IPS-18a (cell line): Measurements from ENCODE around the gene ATXN7.

Experiments
- H3K27ac ChIP-seq: one replicate; pipeline ENCODE4 v1.5.1; 2013; ENCODE audit warnings: low read length
- H3K27me3 ChIP-seq: one replicate; pipeline ENCODE4 v1.6.1; 2013; ENCODE audit warnings: mild to moderate bottlenecking, low read length; ENCODE audit not compliant: control insufficient read depth, insufficient read depth
- H3K36me3 ChIP-seq: one replicate; pipeline ENCODE4 v1.6.1; 2013; ENCODE audit warnings: low read depth, low read length; ENCODE audit not compliant: control insufficient read depth
- H3K4me1 ChIP-seq: one replicate; pipeline ENCODE4 v1.6.1; 2013; ENCODE audit warnings: low read depth, low read length; ENCODE audit not compliant: control insufficient read depth
- H3K4me3 ChIP-seq: one replicate; pipeline ENCODE4 v1.5.1; 2013; ENCODE audit warnings: low read length
- H3K9ac ChIP-seq: one replicate; pipeline ENCODE4 v1.6.1; 2013; ENCODE audit warnings: mild to moderate bottlenecking, low read length, moderate library complexity
- H3K9me3 ChIP-seq: one replicate; pipeline ENCODE4 v1.6.1; 2013; ENCODE audit warnings: low read depth, low read length; ENCODE audit not compliant: control insufficient read depth

ATXN7 gene

GRCh38 chr3:63972196-63972595 is 108.5 kb downstream of the ATXN7 start:
- no peak overlapping the region for H3K9ac ChIP-seq
- H3K4me1 ChIP-seq = peaks cover 52% of the 10 kb centered on the region
- H3K27ac ChIP-seq = no peak overlapping the region
- no peaks in the 10 kb centered on the region for H3K9me3 ChIP-seq
- no peaks in the 10 kb centered on the region for H3K36me3 ChIP-seq
- no peaks in the 10 kb centered on the region for H3K27me3 ChIP-seq
- H3K4me3 ChIP-seq = no peak overlapping the region

DNA sequence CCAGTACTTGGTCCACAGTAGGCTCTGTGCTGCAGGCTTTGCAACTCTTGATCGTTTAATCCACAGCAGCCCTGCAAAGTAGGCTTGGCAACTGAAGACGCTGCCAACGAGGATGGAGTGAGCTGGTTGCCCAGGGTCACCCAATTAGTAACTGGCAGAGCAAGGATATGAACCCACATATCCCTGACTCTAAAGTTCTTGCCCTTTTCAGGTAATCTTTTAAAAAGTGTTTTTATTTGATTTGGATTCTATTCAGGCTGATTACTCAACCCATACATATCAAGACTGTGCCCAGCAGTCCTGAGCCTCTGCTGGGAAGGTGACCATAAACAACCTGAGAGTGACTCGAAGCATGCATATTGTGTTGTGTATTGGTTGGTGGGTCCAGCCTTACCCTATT is 109.3 kb downstream of the ATXN7 start:
- no peak overlapping the region for H3K27ac ChIP-seq
- H3K4me3 ChIP-seq = no peak overlapping the region
- H3K4me1 ChIP-seq = peaks cover 44% of the 10 kb centered on the region

GRCh38 chr3:63973406-63973805 is 109.7 kb downstream of the ATXN7 start:
- peaks cover 40% of the 10 kb centered on the region for H3K4me1 ChIP-seq
- H3K36me3 ChIP-seq = no peaks in the 10 kb centered on the region
- H3K27me3 ChIP-seq = no peaks in the 10 kb centered on the region
- H3K9me3 ChIP-seq = no peaks in the 10 kb centered on the region
- no peak overlapping the region for H3K4me3 ChIP-seq
- H3K27ac ChIP-seq = no peak overlapping the region
- H3K9ac ChIP-seq = no peak overlapping the region

More for the DNA sequence above, 109.3 kb downstream of the ATXN7 start:
- H3K9me3 ChIP-seq = no peaks in the 10 kb centered on the region
- no peaks in the 10 kb centered on the region for H3K27me3 ChIP-seq
- no peak overlapping the region for H3K9ac ChIP-seq
- H3K36me3 ChIP-seq = no peaks in the 10 kb centered on the region

DNA sequence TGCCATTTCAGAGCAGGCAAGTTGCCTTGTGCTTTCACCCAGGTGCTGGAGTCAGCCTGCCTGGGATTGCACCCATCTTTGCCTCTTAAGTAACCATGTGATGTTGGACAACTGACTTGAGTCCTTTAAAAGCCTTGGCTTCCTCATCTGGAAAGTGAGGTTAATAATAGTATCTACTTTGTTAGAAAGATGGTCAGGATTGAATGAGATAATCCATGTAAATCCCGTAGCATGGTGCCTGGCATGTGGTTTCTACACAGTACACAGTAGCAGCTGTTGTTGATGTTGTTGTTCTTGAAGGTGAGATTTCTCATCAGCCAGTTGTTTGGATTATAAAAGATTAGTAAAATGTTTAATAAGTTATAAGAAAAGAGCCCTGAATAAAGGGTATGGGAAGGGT is 110.8 kb downstream of the ATXN7 start:
- Histone ChIP-seq H3K36me3 (no peaks in the 10 kb centered on the region), H3K9me3 (no peaks in the 10 kb centered on the region), H3K27me3 (no peaks in the 10 kb centered on the region), H3K27ac (no peak overlapping the region), H3K9ac (no peak overlapping the region), H3K4me3 (no peak overlapping the region), H3K4me1 (peaks cover 30% of the 10 kb centered on the region)

GRCh38 chr3:63975723-63976122 is 112.1 kb downstream of the ATXN7 start:
- Histone ChIP-seq H3K27ac (no peak overlapping the region), H3K9ac (no peak overlapping the region), H3K4me1 (peaks cover 17% of the 10 kb centered on the region)

DNA sequence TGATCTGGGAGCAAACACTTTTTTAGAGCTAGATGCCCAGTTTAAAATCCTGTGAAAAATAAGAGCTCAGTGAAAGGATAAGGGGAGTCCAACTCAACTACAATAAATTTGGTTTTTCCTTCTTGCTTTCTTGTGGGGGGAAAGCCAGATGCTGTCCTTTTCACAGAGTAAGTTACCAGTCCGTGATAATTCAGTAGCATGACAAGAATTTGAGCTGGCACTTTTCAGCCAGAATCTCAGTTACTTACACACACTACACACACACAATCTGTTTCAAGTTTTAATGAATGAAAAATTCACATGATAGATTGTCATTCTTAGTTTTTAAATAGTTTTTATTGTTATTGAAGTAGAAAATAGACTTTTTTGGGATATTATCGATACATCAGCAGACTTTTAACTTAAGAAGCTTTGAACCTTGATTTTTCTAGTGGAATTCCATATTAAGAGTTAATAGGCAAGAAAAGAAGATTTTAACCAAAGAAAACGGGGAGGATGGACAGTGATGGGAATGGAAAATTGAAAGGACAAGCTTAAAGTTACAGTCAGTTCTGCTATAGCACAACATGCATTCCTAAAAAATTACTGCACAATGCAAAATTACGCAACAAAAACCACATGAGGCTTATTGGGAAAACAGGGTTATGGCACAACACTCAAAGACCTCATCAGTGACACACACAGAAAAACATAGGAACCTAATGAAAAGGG is 112.6 kb downstream of the ATXN7 start:
- Histone ChIP-seq H3K9me3 (no peaks in the 10 kb centered on the region), H3K27ac (no peak overlapping the region), H3K4me1 (peaks cover 11% of the 10 kb centered on the region), H3K27me3 (no peaks in the 10 kb centered on the region), H3K36me3 (peaks cover 9% of the 10 kb centered on the region), H3K9ac (no peak overlapping the region), H3K4me3 (no peak overlapping the region)

More at GRCh38 chr3:63975723-63976122, 112.1 kb downstream of the ATXN7 start:
- Histone ChIP-seq H3K27me3 (no peaks in the 10 kb centered on the region), H3K36me3 (peaks cover 8% of the 10 kb centered on the region), H3K4me3 (no peak overlapping the region), H3K9me3 (no peaks in the 10 kb centered on the region)

GRCh38 chr3:63976872-63977200 is 113.2 kb downstream of the ATXN7 start:
- H3K9me3 ChIP-seq = no peaks in the 10 kb centered on the region
- H3K27ac ChIP-seq = no peak overlapping the region
- peaks cover 10% of the 10 kb centered on the region for H3K4me1 ChIP-seq
- H3K27me3 ChIP-seq = no peaks in the 10 kb centered on the region
- H3K4me3 ChIP-seq = no peak overlapping the region
- H3K9ac ChIP-seq = no peak overlapping the region
- peaks cover 9% of the 10 kb centered on the region for H3K36me3 ChIP-seq

DNA sequence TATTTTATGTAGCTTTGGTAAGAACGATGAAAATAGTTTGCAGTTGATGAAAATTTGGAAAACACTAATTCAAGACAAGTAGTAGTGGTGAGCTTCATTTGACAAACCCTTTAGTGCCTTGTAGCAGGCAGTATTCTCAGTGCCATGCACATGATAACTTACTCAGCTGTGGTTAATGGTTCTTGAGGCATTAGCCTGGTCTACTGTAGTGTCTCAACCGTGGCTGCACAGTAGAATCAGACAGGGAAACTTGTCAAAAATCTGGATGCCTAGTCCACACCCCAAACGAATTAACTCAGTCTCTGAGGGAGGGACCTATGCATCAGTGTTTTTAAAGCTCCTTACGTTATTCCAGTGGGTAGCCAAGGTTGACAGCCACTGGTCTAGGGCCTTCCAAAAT is 114.2 kb downstream of the ATXN7 start:
- Histone ChIP-seq H3K36me3 (peaks cover 11% of the 10 kb centered on the region), H3K27ac (no peak overlapping the region), H3K9me3 (no peaks in the 10 kb centered on the region), H3K4me1 (peaks cover 2% of the 10 kb centered on the region), H3K4me3 (no peak overlapping the region), H3K27me3 (no peaks in the 10 kb centered on the region), H3K9ac (no peak overlapping the region)

- H3K9me3 ChIP-seq = no peaks in the 10 kb centered on the region
- H3K36me3 ChIP-seq = peaks cover 12% of the 10 kb centered on the region
- H3K9ac ChIP-seq = no peak overlapping the region
- no peak overlapping the region for H3K4me3 ChIP-seq
- no peaks in the 10 kb centered on the region for H3K27me3 ChIP-seq
- no peak overlapping the region for H3K27ac ChIP-seq
- H3K4me1 ChIP-seq = no peaks in the 10 kb centered on the region
Observed at GRCh38 chr3:63979093-63979885, 115.6 kb downstream of the ATXN7 start.

- H3K9me3 ChIP-seq = no peaks in the 10 kb centered on the region
- H3K4me3 ChIP-seq = no peak overlapping the region
- H3K9ac ChIP-seq = no peak overlapping the region
- H3K36me3 ChIP-seq = peaks cover 12% of the 10 kb centered on the region
- H3K4me1 ChIP-seq = no peaks in the 10 kb centered on the region
- H3K27me3 ChIP-seq = no peaks in the 10 kb centered on the region
- no peak overlapping the region for H3K27ac ChIP-seq
Observed at GRCh38 chr3:63980019-63980418, 116.4 kb downstream of the ATXN7 start.

GRCh38 chr3:63980830-63981498 is 117.3 kb downstream of the ATXN7 start:
- Histone ChIP-seq H3K9me3 (no peaks in the 10 kb centered on the region), H3K4me3 (no peak overlapping the region), H3K27ac (no peak overlapping the region), H3K27me3 (no peaks in the 10 kb centered on the region), H3K4me1 (no peaks in the 10 kb centered on the region), H3K36me3 (peaks cover 12% of the 10 kb centered on the region), H3K9ac (no peak overlapping the region)
